GM15510 (cell line): ENCODE results near the gene OTUD5.

Experiments used
- POLR2A ChIP-seq: IDR thresholded peaks from 3 replicates; pipeline ENCODE4 v1.6.1; 2011; ENCODE audit warnings: borderline replicate concordance; ENCODE audit not compliant: insufficient read length; ENCODE audit errors: extremely low read depth

The OTUD5 gene

GRCh38 chrX:48957477-48957826 lies at the start of gene OTUD5:
OTUD5 (minus strand) TSS chrX:48957607; CDS start chrX:48957570, 37 bp downstream.
- TF ChIP-seq POLR2A: peak; percentile 33

- TF ChIP-seq POLR2A: no peak
Observed at GRCh38 chrX:49003696-49004095, 46.3 kb upstream of the OTUD5 start.

- peak; percentile 72 for TF ChIP-seq POLR2A
Observed at GRCh38 chrX:49002091-49002935, 44.9 kb upstream of the OTUD5 start, which contains the start of gene GRIPAP1. GRIPAP1 (minus strand) TSS chrX:49002264; CDS start chrX:49002229, 35 bp downstream.

- no peak for TF ChIP-seq POLR2A
Observed at GRCh38 chrX:49001521-49002090, 44.2 kb upstream of the OTUD5 start.

GRCh38 chrX:49000636-49001035 lies 43.2 kb upstream of the OTUD5 start:
- TF ChIP-seq POLR2A: no peak

- TF ChIP-seq POLR2A: no peak
Observed at GRCh38 chrX:48999030-48999429, 41.6 kb upstream of the OTUD5 start.

GRCh38 chrX:48998391-48998790 lies 41.0 kb upstream of the OTUD5 start:
- TF ChIP-seq POLR2A: no peak

GRCh38 chrX:48997865-48998264 lies 40.5 kb upstream of the OTUD5 start:
- no peak for TF ChIP-seq POLR2A

GRCh38 chrX:48997455-48997854 lies 40.0 kb upstream of the OTUD5 start:
- TF ChIP-seq POLR2A: no peak

- no peak for TF ChIP-seq POLR2A
Observed at GRCh38 chrX:48996969-48997368, 39.6 kb upstream of the OTUD5 start.

- TF ChIP-seq POLR2A: no peak
Observed at GRCh38 chrX:48992341-48992740, 34.9 kb upstream of the OTUD5 start.

GRCh38 chrX:48989483-48989882 lies 32.1 kb upstream of the OTUD5 start:
- TF ChIP-seq POLR2A: no peak

- no peak for TF ChIP-seq POLR2A
Observed at GRCh38 chrX:48983896-48984295, 26.5 kb upstream of the OTUD5 start.

- no peak for TF ChIP-seq POLR2A
Observed at GRCh38 chrX:48983081-48983480, 25.7 kb upstream of the OTUD5 start.

- TF ChIP-seq POLR2A: no peak
Observed at GRCh38 chrX:48981178-48981577, 23.8 kb upstream of the OTUD5 start.

- TF ChIP-seq POLR2A: no peak
Observed at GRCh38 chrX:48978226-48978625, 20.8 kb upstream of the OTUD5 start.
